VCaP (cell line): ENCODE results near the gene MTMR2.
A peak's percentile ranks its signal among the peaks of the same experiment; 100 is the strongest.

Experiments used
- H3K27ac ChIP-seq: fragments of 450-650 bp; 2 replicates; pipeline ENCODE4 v1.5.1; 2017
- CTCF ChIP-seq: fragments of 450-650 bp; conservative IDR thresholded peaks from 2 replicates; pipeline ENCODE4 v1.5.1; 2017; ENCODE audit warnings: mild to moderate bottlenecking, moderate library complexity

Gene MTMR2

DNA sequence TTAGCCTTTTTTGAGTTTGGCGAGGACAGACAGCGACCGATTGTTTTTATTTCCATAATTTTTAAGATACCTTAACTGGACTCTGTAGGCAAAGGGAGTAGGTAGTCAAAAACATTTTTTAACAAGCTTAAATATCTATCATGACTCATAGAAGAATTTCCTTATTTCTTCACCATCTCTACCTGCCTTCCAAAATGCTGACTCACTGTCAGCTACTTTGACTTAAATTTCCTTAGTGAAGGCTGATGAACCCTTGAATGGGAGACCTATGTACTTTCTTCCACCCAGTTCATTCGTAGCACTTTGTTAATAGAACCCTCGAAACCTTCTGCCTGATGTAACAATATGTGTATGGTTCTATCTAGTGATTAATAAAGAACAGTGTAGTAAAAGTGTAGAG lies 1.1 kb upstream of the MTMR2 start:
- peak overlapping the region; percentile 92 for H3K27ac ChIP-seq
- TF ChIP-seq CTCF, result no peak

DNA sequence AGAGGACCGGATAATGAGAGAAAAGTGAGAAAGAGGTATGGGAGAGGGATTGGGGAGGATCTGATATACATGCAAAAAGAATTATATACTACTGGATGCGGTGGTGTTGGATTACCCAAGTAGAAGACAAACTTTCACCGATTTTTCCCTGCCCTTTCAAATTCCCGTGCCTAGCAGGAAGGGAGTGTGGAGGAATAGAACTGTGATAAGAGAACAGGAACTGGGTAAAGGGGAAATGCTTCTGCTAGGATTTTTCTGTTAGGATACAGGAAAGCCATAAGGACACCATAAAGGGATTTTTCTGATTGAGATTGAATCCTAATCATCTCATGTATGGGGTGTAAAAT lies 480 bp upstream of the MTMR2 start:
- H3K27ac ChIP-seq, result peak overlapping the region; percentile 92
- TF ChIP-seq CTCF, result no peak

- TF ChIP-seq CTCF, result no peak
Observed at GRCh38 chr11:95923439-95923727, 524 bp downstream of the MTMR2 start.

DNA sequence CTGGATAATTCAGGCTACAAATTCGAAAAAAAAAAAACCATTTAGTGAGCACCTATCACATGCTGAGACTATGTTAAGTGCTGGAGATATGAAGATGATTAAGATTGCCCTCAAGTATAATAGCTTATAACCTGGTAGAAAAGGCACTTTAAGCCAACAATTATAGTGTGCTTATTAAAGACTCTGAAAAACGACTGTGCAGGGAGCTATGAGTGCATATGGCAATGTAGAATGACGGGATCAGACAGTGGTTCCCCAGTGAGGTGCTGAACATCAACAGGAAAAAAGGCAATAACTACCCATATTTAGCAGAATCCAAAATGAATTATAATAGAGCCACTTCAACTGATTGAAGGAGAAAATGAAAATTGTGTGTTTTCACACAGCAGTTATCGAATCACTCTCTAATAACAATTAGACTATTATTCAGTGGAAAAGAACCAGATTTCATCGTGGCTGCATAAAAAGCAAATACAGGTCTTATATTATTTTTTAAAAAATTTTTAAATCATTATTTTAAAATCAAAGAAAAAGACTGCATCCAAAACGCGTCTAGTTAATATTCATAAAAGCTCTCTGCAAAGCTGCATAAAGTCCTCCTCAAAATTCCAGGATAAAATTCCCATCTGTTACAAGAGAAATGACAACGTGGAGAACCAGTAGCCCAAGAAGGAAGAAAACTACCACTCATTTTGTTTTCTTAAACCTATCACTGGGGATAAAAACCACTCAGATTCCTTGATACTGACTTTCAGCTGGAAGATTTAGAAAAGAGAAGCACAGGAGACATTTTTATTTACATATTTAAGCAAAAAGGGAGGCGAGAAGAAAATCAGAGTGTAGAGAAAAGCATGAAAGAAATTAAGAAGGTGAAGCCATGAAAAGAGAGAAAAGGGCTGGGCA lies 1.1 kb downstream of the MTMR2 start:
- TF ChIP-seq CTCF, result no peak
- H3K27ac ChIP-seq, result peak overlapping the region; percentile 92

More at GRCh38 chr11:95923439-95923727, 524 bp downstream of the MTMR2 start:
- peak overlapping the region; percentile 92 for H3K27ac ChIP-seq

DNA sequence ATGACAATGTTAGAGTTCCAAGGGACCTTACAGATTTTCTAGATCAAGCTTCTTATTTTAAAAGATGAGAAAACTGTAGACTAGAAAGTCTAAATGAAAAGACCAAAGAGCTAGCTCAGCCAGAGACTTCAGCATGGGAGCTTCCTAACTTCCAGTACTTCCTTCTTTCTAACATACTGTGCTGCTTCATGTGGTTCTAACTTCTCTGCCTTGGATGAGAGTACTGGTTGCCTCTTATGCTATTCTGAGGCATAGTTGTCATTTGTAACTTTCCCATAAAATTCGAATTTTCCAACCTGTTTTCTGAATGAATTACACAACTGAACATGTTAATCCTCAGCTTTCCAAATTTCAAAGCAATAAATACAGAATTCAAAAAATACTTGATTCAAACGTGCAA lies 1.8 kb downstream of the MTMR2 start:
- TF ChIP-seq CTCF, result no peak
- no peak overlapping the region for H3K27ac ChIP-seq

DNA sequence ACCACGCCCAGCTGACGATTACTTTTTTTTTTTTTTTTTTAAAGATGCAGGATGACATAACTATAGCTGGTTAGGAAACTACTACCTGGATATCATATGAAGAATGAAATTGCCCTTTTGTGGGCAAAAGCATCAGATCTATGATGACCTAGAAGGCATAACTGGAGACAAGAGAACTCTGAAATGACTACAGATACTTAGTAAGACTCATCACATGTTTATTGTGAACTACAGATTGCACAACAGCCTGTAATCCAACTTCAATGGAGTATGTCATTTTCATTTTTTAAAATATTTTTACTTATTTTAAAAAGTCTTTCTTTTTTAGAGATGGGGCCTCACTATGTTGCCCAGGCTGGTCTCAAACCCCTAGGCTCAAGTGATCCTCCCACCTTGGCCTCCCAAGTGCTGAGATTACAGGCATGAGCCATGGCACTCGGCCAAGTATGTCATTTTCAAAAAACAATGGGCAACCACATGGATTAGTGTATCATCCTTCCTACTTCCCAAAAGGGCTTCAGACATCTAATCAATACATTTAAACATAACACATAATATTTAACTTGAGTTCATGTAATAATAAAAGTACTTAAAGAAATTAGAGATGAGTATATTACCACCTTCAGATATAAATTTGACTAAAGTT lies 3.3 kb downstream of the MTMR2 start:
- H3K27ac ChIP-seq, result no peak overlapping the region
- TF ChIP-seq CTCF, result no peak

DNA sequence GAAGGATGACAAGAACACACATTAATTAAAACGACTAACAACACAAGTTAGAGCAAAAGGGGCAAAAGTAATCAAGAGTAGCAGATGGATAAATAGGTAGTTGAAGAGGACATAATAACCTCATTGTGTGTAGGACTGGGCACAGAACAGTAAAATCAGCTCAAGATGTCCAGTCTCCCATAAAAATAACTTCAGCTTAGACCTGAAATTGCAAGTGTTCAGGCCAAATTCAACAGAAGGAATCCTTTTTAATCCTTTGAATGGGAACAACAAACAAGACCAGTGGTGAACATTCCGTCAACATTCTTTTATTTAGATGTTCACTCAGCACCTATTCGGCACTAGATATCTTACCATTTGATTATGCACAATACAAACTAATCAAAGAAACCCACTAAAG lies 4.4 kb downstream of the MTMR2 start:
- H3K27ac ChIP-seq, result peak overlapping the region; percentile 14; the same call in 1 of the 2 replicates
- no peak for TF ChIP-seq CTCF
